ENCODE measurements around the gene SMC3.

DNA sequence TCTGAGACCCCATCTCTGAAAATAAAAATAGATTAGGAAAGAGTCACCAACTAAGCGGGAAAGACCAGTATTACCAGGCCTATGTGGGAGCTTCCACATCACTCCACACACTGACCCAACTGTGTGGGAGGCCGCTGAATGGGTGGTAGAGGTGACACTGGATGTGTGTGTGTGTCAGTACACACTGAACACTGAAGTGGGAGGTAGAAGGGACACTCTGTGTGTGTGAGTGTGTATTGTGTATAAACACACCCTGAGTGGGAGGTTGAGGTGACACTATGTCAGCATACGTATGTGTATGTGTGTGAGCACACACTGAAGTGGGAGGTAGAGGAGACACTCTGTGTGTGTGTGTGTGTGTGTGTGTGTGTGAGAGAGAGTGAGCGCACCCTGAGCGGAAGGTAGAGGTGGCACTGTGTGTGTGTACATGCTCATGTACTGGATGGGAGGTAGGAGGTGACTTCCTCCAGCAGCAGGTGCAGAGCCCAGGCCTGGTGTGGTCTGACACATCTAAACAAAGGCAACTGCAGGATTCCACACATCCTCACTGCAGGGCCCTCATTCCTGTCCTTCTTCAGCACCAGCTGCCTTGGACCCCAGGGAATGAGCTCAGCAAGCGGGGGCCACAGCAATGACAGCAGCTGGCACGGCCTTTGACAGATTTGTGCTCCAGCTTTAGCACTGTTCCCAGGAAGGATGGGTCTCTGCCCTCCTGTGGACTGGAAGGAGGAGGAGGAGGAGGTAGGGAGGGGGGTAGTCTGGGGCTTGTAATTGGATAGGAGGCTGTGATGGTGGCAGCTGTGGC lies 50.1 kb downstream of the SMC3 start:
- TF ChIP-seq, protein P1, sequence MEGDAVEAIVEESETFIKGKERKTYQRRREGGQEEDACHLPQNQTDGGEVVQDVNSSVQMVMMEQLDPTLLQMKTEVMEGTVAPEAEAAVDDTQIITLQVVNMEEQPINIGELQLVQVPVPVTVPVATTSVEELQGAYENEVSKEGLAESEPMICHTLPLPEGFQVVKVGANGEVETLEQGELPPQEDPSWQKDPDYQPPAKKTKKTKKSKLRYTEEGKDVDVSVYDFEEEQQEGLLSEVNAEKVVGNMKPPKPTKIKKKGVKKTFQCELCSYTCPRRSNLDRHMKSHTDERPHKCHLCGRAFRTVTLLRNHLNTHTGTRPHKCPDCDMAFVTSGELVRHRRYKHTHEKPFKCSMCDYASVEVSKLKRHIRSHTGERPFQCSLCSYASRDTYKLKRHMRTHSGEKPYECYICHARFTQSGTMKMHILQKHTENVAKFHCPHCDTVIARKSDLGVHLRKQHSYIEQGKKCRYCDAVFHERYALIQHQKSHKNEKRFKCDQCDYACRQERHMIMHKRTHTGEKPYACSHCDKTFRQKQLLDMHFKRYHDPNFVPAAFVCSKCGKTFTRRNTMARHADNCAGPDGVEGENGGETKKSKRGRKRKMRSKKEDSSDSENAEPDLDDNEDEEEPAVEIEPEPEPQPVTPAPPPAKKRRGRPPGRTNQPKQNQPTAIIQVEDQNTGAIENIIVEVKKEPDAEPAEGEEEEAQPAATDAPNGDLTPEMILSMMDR (IDR thresholded peaks at IDR 0.05; ENCODE audit: poor library complexity): no peak
- TF ChIP-seq EZH2phosphoT487 (IDR thresholded peaks at IDR 0.05; ENCODE audit: low read depth, severe bottlenecking, unreplicated experiment): no peak

Measured in hepatocyte (in vitro differentiated cells).